Measurements from ENCODE around the gene BEAN1.

BEAN1 gene

DNA sequence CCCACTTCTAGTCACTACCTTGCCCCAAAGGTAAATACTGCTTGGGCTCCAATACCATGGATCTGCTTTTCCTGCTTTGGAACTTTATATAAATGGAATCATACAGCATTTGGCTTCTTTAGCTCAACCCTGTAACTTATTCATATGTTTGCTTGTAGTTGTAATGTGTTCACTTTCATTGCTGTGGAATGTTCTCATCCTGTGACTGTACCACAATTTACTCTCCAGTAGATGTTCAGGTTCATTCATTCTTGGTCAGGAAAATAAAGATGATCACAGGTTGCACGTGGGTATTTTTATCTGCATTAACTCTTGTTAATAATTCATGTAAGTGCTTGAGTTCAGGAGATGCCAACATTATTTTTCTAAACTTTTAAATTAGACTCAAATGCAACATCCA is 6.7 kb upstream of the BEAN1 start:
- no peaks in the 10 kb centered on the region for H3K36me3 ChIP-seq (ENCODE audit: control insufficient read depth, insufficient read depth, low read length)
- no peaks in the 10 kb centered on the region for H3K4me1 ChIP-seq (ENCODE audit: control insufficient read depth, insufficient read depth, low read length)
- no peak overlapping the region for H3K27ac ChIP-seq (ENCODE audit: insufficient read depth, low read depth, low read length, poor library complexity, severe bottlenecking)
- no peak overlapping the region for H3K4me3 ChIP-seq (ENCODE audit: insufficient read depth, low read depth, low read length)
- H3K27me3 ChIP-seq (ENCODE audit: control insufficient read depth, insufficient read depth, low read length, poor library complexity, severe bottlenecking), result peaks cover 18% of the 10 kb centered on the region
- WGBS, 2 experiments, result 83% methylated on average over 1 of the region's 1 CpG; no CpG with 5 or more reads in 1 of the 2 experiments
- no peaks in the 10 kb centered on the region for H3K9me3 ChIP-seq (ENCODE audit: control insufficient read depth, low read length)

DNA sequence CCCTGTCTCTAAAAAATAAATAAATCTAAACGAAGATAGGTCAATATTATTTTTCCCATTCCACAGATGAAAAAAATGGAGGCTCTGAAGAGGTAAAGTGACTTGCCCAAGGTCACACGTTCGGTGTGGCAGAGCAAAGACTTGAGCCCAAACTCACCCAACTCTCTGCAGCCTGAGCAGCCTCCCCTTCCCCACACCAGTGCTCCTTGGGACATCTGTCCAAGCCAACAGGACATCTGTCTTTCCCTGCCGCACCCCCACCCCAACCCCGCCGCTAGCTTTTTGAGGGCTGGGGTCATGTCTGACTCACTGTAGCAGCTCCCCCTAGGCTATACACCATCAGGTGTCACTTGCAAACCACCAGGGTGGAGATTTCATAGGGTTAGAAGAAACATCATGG is 5.2 kb upstream of the BEAN1 start:
- peaks cover 33% of the 10 kb centered on the region for H3K27me3 ChIP-seq (ENCODE audit: control insufficient read depth, insufficient read depth, low read length, poor library complexity, severe bottlenecking)
- 90 to 95% methylated on average over 6 of the region's 6 CpGs for whole genome bisulfite sequencing, 2 experiments

DNA sequence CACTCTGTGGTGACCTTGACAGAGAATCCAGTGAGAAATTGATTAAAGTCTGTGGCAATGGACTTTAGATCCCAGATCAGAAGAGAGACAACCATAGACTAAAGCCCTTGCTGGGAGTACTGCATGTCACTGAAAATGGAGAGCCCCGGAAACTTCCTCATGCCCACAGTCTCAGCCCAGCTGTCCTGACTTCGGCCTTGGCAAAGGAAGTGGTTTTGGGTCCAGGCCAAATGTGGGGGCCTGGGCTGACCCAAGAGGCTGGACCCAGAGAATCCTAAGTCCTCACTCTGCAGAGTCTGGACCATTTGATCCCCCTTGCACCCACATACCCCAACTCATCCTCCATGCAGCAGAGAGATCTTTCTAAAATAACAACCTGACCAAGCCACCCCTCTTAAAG is 4.7 kb upstream of the BEAN1 start:
- H3K27me3 ChIP-seq (ENCODE audit: control insufficient read depth, insufficient read depth, low read length, poor library complexity, severe bottlenecking), result peaks cover 36% of the 10 kb centered on the region
- 92 to 97% methylated on average over 2 of the region's 2 CpGs for WGBS, 2 experiments

More for the DNA sequence above, 5.2 kb upstream of the BEAN1 start:
- Histone ChIP-seq H3K9me3 (ENCODE audit: control insufficient read depth, low read length) (no peaks in the 10 kb centered on the region), H3K27ac (ENCODE audit: insufficient read depth, low read depth, low read length, poor library complexity, severe bottlenecking) (no peak overlapping the region), H3K4me1 (ENCODE audit: control insufficient read depth, insufficient read depth, low read length) (peaks cover 3% of the 10 kb centered on the region), H3K36me3 (ENCODE audit: control insufficient read depth, insufficient read depth, low read length) (no peaks in the 10 kb centered on the region), H3K4me3 (ENCODE audit: insufficient read depth, low read depth, low read length) (no peak overlapping the region)

DNA sequence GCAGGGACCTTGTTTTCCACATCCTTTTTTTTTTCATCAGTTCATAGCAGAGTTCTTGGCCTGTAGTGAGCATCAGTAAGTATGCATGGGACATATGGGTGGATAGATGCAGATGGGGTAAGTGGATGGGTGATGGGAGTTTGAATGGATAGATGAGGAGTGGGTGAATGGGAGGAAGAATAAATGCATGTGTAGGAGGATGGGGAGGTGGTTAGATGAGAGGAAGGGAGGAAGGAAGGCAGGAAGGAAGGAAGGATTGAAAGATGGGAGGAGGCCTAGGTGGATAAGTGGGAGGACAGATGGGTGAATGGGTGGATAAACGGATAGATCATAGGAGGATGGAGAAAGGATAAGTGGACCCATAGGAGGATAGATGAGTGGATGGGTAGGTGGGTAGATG is 3.9 kb upstream of the BEAN1 start:
- no peaks in the 10 kb centered on the region for H3K9me3 ChIP-seq (ENCODE audit: control insufficient read depth, low read length)
- peaks cover 44% of the 10 kb centered on the region for H3K27me3 ChIP-seq (ENCODE audit: control insufficient read depth, insufficient read depth, low read length, poor library complexity, severe bottlenecking)
- 89 to 90% methylated on average over 1 of the region's 1 CpG for WGBS, 2 experiments
- peaks cover 3% of the 10 kb centered on the region for H3K4me1 ChIP-seq (ENCODE audit: control insufficient read depth, insufficient read depth, low read length)
- no peak overlapping the region for H3K4me3 ChIP-seq (ENCODE audit: insufficient read depth, low read depth, low read length)
- no peak overlapping the region for H3K27ac ChIP-seq (ENCODE audit: insufficient read depth, low read depth, low read length, poor library complexity, severe bottlenecking)
- no peaks in the 10 kb centered on the region for H3K36me3 ChIP-seq (ENCODE audit: control insufficient read depth, insufficient read depth, low read length)

More for the DNA sequence above, 4.7 kb upstream of the BEAN1 start:
- no peaks in the 10 kb centered on the region for H3K36me3 ChIP-seq (ENCODE audit: control insufficient read depth, insufficient read depth, low read length)
- H3K4me3 ChIP-seq (ENCODE audit: insufficient read depth, low read depth, low read length), result no peak overlapping the region
- H3K4me1 ChIP-seq (ENCODE audit: control insufficient read depth, insufficient read depth, low read length), result peaks cover 3% of the 10 kb centered on the region
- no peaks in the 10 kb centered on the region for H3K9me3 ChIP-seq (ENCODE audit: control insufficient read depth, low read length)
- no peak overlapping the region for H3K27ac ChIP-seq (ENCODE audit: insufficient read depth, low read depth, low read length, poor library complexity, severe bottlenecking)

DNA sequence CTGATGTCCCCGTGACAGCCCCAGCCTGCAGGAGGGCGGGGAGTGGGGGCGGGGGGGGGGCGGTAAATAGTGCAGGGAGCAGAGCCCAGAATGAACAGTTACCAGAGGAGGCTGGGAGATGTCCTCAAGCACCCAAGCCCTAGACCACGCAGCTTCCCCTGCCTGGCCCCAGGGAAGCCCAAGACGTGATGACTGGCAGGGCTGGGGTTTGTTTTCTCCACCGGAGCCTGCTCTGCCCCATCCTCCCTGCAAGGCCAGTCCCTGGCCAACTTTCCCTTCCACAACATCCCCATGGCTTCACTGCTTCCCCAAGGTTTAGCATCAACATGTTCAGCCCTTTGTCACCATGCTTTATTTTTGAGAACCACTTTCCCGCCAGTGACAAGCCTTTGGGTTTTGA is 1.4 kb upstream of the BEAN1 start:
- peaks cover 3% of the 10 kb centered on the region for H3K4me1 ChIP-seq (ENCODE audit: control insufficient read depth, insufficient read depth, low read length)
- H3K27ac ChIP-seq (ENCODE audit: insufficient read depth, low read depth, low read length, poor library complexity, severe bottlenecking), result no peak overlapping the region
- H3K4me3 ChIP-seq (ENCODE audit: insufficient read depth, low read depth, low read length), result no peak overlapping the region
- no peaks in the 10 kb centered on the region for H3K9me3 ChIP-seq (ENCODE audit: control insufficient read depth, low read length)
- H3K27me3 ChIP-seq (ENCODE audit: control insufficient read depth, insufficient read depth, low read length, poor library complexity, severe bottlenecking), result peaks cover 69% of the 10 kb centered on the region
- H3K36me3 ChIP-seq (ENCODE audit: control insufficient read depth, insufficient read depth, low read length), result no peaks in the 10 kb centered on the region
- WGBS, 2 experiments, result 31 to 37% methylated on average over 4 to 8 of the region's 8 CpGs

DNA sequence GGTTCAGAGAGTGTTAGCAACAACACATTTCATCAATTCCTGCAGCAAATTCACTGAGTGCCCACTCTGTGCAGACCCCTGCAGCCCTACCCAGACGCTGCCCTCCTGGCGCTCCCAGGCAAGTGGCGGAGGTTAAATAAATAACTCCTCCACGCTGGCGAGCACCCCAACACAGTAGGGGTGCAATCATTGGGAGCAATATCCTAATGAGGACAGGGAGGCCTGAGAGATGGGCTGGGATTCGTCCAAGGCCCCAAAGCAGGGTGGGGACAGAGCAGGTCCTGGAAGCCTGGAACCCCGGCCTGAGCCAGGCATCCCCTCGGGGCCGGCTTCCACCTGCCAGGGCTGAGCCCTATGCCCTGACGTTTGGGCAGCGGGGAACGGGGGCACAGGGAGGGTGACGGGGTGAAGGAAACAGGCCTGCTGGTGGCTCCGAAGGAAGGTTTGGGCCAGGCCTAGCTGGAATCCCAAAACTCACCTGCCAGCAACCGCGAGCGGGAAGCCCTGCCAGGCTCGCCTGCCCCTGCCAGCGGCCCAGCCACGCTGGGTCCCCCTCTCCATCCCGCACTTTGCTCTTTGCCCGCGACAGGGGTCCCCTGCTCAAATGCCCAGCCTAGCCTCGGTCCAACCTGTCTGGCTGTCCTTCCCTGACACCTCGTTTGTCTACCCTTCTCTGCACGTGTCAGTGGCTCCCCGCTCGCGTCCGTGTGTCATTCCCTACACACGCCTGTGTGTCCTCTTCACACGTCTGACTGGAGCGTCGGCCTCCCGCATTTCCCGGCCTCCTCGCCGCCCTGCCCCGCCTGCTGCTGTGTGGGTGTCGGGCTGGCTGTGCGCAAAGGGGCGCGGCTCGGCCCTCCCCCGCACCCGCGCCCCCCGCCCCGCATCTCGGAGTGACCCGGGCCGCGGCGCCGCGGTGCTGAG is 721 bp upstream of the BEAN1 start:
- H3K4me1 ChIP-seq (ENCODE audit: control insufficient read depth, insufficient read depth, low read length), result peaks cover 3% of the 10 kb centered on the region
- WGBS, 2 experiments, result 14 to 17% methylated on average over 56 of the region's 56 CpGs

DNA sequence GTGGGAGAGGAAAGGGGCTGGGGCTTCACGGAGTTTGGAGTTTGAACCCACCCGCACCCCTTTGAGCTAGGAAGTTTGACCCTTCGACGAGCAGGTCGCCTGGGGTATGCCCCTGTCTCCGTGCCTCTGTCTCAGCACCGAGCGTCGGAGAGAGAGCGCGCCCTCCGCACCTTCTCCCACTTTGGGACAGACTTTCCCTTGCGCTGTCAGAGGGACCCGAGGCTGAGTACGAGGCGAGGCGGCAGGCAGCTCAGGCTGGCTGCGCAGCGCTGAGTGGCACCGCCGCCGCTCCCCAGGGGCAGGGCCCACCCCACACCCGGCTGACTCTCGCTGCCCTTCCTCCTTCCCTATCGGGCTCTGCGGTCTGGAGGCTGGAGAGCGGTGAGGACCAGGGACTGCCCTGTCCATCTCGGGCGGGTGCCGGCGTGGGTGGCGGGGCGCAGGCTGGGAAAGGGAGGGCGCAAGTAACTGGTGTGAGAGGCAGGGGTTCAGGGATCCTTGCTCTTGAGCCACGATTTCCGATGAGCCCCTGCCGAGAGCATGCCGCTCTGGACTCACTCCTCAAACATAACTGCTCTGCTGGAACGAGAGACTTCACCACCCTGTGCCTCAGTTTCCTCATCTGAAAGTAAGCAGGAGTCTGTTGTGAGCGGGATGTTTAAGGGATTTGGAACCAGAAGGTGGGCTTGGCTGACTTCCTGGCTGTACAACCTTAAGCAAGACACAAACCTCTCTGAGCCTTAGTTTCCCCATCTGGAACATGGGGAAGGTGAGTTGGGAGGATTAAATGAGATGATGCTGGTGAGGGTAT is 981 bp downstream of the BEAN1 start:
- H3K27ac ChIP-seq (ENCODE audit: insufficient read depth, low read depth, low read length, poor library complexity, severe bottlenecking), result no peak overlapping the region
- peaks cover 3% of the 10 kb centered on the region for H3K4me1 ChIP-seq (ENCODE audit: control insufficient read depth, insufficient read depth, low read length)
- no peaks in the 10 kb centered on the region for H3K36me3 ChIP-seq (ENCODE audit: control insufficient read depth, insufficient read depth, low read length)
- H3K27me3 ChIP-seq (ENCODE audit: control insufficient read depth, insufficient read depth, low read length, poor library complexity, severe bottlenecking), result peaks cover 74% of the 10 kb centered on the region
- H3K4me3 ChIP-seq (ENCODE audit: insufficient read depth, low read depth, low read length), result peak overlapping the region; percentile 34
- 4 to 5% methylated on average over 39 to 40 of the region's 40 CpGs for WGBS, 2 experiments
- H3K9me3 ChIP-seq (ENCODE audit: control insufficient read depth, low read length), result no peaks in the 10 kb centered on the region

More for the DNA sequence above, 721 bp upstream of the BEAN1 start:
- H3K27me3 ChIP-seq (ENCODE audit: control insufficient read depth, insufficient read depth, low read length, poor library complexity, severe bottlenecking), result peaks cover 70% of the 10 kb centered on the region
- no peaks in the 10 kb centered on the region for H3K36me3 ChIP-seq (ENCODE audit: control insufficient read depth, insufficient read depth, low read length)
- H3K27ac ChIP-seq (ENCODE audit: insufficient read depth, low read depth, low read length, poor library complexity, severe bottlenecking), result no peak overlapping the region
- H3K9me3 ChIP-seq (ENCODE audit: control insufficient read depth, low read length), result no peaks in the 10 kb centered on the region
- peak overlapping the region; percentile 29 for H3K4me3 ChIP-seq (ENCODE audit: insufficient read depth, low read depth, low read length)

DNA sequence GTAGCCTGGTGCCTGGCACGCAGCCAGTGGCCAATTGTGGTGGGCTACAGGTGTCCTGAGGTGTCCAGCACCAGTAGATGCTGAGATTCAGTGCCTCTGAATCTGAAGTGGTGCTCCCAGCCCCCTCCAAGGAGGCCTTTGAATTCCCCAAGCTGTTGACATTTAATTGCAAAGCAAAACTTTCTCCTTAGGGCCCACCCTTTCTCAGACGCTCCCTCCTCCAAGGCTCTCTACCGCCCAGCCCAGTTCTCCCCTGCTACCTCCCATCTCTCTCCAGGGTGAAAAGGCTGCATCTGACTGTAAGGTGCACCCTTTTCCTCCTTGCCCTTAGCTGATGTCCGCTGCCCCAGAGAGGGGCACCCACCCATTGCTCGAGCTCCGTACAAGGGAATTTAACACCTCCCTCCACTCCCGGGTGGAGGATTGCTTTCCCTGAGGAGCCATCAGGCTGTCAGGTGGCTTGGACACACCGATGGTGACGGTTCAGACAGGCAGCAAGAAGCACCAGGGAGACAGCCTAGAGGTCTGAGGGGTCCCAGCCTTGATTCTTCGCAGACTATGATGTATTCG is 1.7 kb downstream of the BEAN1 start:
- Histone ChIP-seq H3K27me3 (ENCODE audit: control insufficient read depth, insufficient read depth, low read length, poor library complexity, severe bottlenecking) (peaks cover 72% of the 10 kb centered on the region), H3K27ac (ENCODE audit: insufficient read depth, low read depth, low read length, poor library complexity, severe bottlenecking) (no peak overlapping the region), H3K9me3 (ENCODE audit: control insufficient read depth, low read length) (no peaks in the 10 kb centered on the region), H3K4me3 (ENCODE audit: insufficient read depth, low read depth, low read length) (no peak overlapping the region), H3K36me3 (ENCODE audit: control insufficient read depth, insufficient read depth, low read length) (no peaks in the 10 kb centered on the region), H3K4me1 (ENCODE audit: control insufficient read depth, insufficient read depth, low read length) (peaks cover 5% of the 10 kb centered on the region)
- WGBS, 2 experiments, result 25 to 26% methylated on average over 11 of the region's 11 CpGs

DNA sequence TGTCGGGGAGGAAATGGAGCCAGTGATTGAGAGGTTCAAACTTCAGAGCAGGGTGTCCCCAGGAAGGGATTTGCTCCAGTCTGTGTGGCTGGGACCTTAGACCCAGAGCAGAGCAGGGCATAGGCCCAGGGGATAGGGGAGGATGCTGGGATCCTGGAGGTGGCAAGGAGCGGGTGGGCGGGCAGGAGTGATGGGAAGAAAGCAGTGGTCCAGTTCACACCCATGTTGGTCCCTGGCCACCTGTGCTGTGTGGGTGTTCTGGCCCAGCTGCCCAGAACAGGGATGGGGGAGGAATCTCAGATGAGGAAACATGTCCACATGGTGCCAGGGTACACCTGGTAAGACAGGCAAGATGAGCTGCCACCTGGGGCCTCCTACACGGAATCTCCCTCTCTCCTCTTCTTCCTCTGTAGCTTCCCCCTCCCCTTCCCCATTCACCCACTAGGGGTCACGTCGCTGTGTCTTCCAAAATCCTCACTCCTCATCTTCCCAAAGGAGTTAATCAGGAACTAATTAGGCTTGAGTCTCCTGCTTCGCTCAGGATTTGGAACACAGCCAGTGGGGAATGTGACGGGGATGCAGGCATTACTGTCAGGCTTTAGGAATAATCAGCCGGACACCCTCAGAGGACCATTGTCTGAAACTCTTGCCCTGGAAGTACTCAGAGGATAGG is 2.3 kb downstream of the BEAN1 start:
- Histone ChIP-seq H3K9me3 (ENCODE audit: control insufficient read depth, low read length) (no peaks in the 10 kb centered on the region), H3K36me3 (ENCODE audit: control insufficient read depth, insufficient read depth, low read length) (no peaks in the 10 kb centered on the region), H3K4me3 (ENCODE audit: insufficient read depth, low read depth, low read length) (no peak overlapping the region), H3K27me3 (ENCODE audit: control insufficient read depth, insufficient read depth, low read length, poor library complexity, severe bottlenecking) (peaks cover 65% of the 10 kb centered on the region), H3K4me1 (ENCODE audit: control insufficient read depth, insufficient read depth, low read length) (peaks cover 10% of the 10 kb centered on the region), H3K27ac (ENCODE audit: insufficient read depth, low read depth, low read length, poor library complexity, severe bottlenecking) (no peak overlapping the region)
- WGBS, 2 experiments, result 42 to 50% methylated on average over 9 of the region's 9 CpGs

All from ectodermal cell (in vitro differentiated cells).